Brain pericyte (primary cell): ENCODE data around the gene FUZ.
A peak's percentile ranks its signal among the peaks of the same experiment; 100 is the strongest.

Experiments used
- DNase-seq: peaks from one replicate; pipeline ENCODE4 v3.0.0-alpha.2; 2012; ENCODE audit warnings: low read depth, low spot score

The FUZ gene

DNA sequence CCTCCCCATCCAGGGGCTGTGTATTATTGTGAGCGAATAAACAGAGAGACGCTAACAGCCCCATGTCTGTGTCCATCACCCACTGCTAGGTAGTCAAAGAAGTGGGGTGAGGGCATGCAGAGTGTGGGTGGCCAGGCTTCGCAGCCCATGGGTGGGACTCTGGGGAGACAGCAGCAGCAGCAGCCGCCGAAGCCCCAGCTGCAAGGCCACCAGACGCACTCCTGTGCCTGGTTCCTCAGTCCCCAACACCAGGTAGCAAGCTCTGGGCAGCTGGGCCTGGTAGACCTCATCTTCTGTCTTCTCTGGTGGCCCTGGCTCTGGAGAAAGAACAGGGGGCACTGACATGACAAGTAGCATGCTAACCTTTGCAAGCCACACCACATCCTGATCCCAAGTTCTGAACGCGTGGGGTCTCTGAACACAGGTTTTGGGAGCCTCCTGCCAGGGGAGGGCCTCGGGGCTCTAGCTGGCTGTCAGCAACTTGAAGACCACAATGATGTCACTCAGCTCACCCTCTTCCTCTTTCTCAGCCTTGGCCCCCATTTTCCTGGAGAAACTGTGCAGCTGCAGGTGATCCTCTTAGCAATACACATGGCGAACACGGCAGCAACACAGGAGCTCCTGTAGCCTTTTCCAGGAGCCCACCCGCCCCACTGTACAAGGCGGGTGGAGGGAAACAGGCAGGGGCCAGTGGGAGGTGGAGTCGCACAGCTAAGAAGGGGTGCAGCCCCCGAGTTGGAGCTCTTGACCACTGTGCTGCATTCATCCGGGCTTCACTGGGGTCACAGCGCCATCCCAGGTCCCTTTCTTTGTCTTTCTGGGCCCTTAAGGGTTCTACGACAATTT is 5.8 kb downstream of the FUZ start:
- no peak for DNase-seq

DNA sequence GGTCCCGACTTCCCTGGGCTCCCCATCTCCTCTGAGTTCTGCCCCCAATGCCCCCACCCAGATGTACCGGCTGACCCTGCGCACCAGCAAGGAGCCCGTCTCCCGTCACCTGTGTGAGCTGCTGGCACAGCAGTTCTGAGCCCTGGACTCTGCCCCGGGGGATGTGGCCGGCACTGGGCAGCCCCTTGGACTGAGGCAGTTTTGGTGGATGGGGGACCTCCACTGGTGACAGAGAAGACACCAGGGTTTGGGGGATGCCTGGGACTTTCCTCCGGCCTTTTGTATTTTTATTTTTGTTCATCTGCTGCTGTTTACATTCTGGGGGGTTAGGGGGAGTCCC is 6.5 kb downstream of the FUZ start:
- DNase-seq, result no peak

DNA sequence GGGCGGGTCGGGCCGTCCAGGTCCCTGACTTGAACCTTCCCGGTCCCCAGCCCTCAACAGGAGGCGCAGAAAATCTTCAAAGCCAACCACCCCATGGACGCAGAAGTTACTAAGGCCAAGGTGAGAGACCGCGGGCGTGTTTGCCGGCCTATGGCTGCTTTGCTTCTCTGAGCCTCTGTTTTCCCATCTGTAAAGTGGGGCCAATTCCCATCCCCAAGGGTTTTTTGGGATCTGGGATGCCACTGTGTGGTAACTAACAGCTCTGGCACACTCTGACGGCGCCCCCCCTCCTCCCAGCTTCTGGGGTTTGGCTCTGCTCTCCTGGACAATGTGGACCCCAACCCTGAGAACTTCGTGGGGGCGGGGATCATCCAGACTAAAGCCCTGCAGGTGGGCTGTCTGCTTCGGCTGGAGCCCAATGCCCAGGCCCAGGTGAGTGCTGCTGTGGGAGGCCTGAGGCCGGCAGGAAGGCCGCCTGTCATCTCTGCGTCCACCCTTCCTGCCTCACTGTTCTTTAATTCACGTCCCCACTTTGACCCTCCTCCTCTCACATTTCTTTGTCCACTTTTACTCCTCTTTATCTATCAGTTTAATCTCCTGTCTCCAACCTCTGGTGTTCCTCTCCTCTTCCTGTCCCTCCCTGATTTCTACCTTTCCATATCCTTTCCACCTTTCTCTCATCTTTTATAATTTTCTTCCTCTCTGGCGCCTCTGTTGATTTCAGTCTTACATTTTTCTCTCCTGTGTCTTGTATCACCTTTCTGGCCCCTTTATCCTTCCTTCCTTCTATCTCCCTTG is 7.1 kb downstream of the FUZ start:
- no peak for DNase-seq

DNA sequence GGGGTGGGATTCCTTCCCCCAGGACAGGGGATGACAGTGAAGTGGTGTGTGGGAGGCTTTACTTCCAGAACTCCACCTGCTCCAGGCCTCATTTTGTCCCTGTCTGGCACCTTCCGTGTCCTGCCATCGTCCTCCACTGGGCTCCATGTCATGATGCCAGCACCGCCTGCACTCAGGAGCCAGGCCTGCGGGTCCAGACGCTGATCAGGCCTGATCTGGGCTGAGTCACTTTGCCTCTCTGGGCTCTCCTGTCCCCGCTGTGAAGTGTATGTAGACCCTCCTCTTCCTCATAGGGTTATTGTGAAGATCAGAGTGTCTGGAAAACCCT is 9.6 kb downstream of the FUZ start:
- DNase-seq, result no peak

DNA sequence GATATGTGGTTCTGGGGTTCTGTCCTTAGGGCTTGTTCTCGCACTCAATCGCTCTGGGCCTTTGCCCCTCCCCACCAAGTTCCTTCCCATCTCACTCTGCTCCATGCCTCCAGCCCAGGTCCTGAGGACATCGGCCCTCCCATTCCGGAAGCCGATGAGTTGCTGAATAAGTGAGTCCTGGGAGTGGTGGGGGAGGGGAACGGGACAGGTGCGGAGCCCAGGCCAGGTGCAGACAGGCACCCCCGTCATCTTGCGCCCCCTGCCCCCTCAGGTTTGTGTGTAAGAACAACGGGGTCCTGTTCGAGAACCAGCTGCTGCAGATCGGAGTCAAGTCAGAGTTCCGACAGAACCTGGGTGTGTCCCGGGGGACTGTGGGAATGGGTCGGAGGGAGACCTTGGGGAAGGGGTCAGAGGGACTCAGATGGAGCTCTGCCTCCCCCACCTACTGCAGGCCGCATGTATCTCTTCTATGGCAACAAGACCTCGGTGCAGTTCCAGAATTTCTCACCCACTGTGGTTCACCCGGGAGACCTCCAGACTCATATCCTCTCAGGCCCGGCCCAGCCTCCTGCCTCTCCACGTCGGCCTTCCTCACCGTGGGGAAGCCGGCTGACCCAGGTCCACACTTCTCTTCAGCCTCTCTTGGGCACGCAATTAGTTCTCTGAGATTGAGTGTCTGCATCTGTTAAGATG is 10.1 kb downstream of the FUZ start:
- no peak for DNase-seq

DNA sequence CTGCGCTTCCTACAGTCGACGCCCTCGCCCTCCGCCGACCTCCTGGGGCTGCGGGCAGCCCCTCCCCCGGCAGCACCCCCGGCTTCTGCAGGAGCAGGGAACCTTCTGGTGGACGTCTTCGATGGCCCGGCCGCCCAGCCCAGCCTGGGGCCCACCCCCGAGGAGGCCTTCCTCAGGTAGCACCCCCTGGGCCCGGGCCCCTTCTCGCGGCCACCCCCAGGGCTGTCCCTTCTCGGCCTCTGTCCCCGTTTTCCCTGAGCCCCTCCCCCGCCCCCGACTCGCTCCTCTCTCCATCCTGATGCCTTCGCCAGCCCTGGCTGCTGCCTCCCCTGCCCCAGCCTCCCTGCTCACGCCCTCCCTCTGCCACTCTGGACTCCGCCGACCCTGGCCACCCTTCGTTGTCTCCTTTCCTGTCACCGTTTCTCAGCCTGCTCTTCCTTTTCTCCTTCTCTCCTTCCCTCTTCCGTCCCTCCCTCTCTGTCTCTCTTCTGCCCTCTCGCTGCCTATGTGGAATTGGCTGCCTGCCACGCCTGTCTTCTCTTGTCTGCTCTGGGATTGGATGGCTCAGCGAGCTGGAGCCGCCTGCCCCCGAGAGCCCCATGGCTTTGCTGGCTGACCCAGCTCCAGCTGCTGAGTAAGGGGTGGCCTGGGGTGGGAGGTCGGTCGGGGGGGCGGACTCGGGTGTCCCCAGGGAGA is 11.0 kb downstream of the FUZ start:
- peak; percentile 61 for DNase-seq

DNA sequence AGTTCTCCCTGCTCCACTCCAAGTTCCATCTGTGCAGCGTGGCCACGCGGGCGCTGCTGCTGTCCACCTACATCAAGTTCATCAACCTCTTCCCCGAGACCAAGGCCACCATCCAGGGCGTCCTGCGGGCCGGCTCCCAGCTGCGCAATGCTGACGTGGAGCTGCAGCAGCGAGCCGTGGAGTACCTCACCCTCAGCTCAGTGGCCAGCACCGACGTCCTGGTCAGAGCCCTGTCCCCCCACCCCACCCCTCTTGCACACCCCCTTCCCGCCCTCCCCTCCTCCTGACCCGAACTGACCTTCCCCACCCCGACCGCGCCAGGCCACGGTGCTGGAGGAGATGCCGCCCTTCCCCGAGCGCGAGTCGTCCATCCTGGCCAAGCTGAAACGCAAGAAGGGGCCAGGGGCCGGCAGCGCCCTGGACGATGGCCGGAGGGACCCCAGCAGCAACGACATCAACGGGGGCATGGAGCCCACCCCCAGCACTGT is 11.6 kb downstream of the FUZ start:
- no peak for DNase-seq

DNA sequence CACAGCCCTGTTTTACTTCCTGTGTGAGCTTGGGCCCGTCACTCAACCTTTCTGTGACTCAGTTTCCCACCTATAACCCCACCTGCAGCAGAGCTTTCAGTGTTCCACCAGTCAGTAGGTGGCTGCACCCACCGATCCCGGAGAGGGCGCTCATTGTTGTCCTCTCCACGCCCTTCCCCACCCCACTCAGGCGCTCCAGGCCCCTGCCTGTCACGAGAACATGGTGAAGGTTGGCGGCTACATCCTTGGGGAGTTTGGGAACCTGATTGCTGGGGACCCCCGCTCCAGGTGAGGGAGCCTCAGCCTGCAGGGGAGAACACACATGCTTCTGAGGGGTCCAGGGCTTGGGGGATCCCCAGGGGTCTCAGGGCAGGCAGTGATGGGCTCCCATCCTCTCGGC is 12.3 kb downstream of the FUZ start:
- no peak for DNase-seq

DNA sequence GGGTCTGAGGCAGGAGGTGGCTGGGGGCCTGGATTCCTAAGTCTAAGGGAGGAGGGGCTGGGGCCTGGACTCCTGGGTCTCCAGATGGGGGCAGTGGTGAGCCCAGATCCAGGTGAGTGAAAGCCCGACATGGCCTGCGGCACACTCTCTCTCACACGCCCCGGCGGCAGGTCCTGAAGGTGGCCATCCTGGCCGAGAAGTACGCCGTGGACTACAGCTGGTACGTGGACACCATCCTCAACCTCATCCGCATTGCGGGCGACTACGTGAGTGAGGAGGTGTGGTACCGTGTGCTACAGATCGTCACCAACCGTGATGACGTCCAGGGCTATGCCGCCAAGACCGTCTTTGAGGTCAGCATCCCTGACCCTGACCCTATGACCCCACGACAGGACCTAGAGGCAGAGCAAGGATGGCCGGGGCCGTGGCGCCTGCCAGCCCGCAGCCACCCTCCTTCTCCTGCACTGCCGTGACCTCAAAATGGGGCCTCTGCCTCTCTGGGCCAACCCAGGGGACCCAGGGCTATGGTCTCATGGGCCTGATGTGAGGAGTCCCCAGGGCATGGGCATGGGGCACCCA is 13.2 kb downstream of the FUZ start:
- DNase-seq, result no peak

DNA sequence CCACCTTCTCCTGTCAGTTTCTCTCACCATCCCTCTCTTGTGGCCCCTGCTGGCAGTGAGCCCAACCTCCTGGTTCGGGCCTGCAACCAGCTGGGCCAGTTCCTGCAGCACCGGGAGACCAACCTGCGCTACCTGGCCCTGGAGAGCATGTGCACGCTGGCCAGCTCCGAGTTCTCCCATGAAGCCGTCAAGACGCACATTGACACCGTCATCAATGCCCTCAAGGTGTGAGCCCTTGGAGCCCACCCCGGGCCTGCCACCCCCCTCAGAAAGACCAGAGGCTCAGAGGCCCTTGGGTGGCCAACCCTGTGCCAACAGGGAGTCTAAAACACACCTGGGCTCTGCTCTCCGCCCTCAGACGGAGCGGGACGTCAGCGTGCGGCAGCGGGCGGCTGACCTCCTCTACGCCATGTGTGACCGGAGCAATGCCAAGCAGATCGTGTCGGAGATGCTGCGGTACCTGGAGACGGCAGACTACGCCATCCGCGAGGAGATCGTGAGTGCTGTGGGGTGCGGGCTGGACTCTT is 13.8 kb downstream of the FUZ start:
- no peak for DNase-seq

DNA sequence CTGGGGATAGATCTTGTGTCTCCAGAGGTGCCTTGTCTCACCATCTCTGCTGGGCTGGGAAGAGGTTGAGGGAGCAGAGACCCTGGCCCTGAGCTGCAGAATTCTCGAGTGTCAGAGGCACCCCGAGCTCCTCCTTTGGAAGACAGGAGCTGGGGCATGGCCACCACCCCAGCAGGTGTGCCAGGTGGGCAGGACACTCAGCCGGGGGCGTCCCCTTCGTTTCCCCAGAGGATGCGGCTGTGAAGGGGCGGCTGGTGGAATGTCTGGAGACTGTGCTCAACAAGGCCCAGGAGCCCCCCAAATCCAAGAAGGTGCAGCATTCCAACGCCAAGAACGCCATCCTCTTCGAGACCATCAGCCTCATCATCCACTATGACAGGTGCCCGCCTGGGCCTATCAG is 14.5 kb downstream of the FUZ start:
- no peak for DNase-seq

DNA sequence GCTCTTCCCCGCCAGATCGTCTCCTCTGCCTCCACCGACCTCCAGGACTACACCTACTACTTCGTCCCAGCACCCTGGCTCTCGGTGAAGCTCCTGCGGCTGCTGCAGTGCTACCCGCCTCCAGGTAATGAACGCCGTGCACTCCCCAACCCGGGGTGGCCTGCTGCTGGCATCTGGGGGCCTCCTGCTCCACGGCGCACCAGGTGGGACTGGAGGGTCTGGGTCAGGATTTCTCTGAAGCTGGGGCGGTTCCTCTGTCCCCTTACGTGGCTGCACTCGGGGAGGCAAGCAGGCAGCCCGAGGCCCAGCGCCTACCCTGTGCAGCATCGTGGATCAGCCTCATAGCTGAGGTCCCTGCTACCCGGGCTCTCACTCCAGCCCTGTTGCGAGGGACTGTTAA is 17.5 kb downstream of the FUZ start:
- no peak for DNase-seq

DNA sequence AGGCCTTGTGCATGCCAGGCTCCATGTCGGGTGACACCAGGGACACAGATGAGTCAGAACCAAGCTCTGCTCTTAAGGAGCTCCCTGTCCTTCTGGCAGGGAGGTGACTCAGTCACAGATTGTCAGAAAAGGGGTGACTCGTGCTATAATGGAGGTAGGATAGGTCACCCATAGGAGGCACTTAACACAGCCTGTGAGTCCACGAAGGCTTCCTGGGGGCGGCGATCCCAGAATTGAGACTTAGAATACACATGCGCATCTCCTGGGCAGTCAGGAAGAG is 19.6 kb downstream of the FUZ start:
- DNase-seq, result no peak

DNA sequence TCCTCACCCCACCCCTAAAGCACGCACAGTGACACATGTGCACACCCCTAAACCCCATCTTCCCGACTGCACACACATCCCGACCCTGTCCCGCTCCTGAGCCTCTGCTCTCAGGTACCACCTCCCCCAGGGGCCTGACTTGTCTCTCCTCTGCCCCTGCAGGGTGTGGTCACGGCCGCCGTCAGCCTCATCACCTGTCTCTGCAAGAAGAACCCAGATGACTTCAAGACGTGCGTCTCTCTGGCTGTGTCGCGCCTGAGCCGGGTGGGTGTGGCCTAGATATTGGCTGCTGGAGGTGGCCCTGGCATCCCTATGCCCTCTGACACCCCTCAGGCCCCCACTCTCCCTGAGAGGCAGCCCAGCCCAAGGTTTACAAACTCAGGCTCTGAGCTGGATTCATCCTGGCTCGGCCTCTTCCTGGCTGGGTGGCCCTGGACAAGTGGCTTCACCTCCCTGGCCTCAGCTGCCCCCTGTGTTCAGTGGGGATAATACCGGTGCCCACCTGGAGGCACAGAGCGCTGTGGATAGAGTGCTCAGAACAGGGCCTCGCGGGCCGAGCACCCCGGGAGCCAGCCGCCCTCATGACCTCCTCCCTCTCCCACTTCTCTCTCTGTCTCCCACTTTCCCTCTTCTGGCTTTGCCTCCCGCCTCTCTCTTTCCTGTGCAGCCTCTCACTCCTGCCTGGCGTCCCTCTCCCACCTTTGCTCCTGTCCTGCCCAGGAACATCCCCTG is 20.1 kb downstream of the FUZ start:
- no peak for DNase-seq

DNA sequence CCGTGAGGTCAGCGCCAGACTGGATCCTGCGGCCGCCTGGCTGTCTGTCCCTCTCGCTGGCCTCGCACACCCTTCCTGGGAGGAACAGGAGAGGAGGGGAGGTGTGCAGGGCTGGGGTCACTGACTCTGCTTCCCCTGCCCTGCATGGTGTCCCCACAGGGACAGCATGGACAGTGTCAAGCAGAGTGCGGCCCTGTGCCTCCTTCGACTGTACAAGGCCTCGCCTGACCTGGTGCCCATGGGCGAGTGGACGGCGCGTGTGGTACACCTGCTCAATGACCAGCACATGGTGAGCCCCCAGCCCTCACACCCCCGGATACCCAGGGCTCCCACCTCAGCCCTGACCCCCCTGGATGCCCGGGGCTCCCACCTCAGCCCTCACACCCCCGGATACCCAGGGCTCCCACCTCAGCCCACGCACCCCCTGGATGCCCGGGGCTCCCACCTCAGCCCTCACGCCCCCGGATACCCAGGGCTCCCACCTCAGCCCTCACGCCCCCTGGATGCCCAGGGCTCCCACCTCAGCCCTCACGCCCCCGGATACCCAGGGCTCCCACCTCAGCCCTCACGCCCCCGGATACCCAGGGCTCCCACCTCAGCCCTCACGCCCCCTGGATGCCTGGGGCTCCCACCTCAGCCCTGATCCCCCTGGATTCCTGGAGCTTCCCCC is 21.2 kb downstream of the FUZ start:
- DNase-seq, result no peak

DNA sequence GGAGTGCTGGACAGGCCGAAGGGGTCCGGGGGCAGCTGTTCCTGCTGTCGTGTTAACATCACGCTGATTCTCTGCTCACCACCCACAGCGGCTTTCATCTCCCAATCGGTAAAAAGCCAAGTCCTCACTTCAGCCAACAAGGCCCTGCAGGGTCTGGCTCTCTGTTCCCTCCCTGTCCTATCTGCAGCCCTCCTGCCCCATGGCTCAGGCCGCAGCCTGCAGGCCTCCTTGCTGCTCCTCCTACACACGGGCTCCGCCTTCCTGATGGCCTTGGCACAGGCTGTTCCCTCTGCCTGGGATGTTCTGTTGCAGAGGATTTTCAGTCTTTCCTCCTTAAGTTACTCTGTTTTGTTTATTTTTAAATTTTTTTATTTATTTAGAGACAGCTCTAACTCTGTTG is 22.2 kb downstream of the FUZ start:
- DNase-seq, result no peak

DNA sequence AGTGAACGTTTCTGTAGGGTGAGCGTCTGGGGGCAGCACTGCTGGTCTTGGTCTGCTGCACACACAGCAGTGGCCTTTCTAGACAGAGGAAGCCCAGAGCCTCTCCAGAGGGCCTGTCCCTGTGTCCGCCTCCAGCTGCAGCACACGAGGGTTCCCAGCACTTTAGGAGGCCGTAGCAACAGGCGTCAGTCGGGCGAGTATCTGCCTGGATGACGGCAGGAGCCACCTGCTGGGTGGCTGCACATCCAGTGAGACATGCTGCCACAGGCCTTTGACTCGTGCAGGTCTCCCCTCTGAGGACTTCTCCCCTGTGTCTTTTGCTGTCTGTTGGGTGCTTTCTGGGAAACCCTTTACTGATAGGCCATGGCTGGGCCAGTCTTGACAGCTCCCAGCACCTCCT is 24.2 kb downstream of the FUZ start:
- no peak for DNase-seq

DNA sequence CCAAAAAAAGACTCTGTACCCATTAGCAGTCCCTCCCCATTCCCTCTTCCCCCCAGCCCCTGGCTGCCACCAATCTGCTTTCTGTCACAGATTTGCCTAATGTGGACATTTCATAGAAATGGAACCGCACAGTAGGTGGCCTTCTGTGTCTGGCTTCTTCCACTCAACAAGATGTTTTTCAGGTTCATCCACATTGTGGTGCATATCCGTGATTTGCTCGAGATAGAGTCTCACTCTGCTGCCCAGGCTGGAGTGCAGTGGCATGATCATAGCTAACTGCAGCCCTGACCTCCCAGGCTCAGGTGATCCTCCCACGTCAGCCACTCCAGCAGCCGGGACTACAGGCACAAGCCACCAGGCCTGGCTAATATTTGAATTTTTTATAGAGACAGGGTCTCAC is 25.3 kb downstream of the FUZ start:
- no peak for DNase-seq

DNA sequence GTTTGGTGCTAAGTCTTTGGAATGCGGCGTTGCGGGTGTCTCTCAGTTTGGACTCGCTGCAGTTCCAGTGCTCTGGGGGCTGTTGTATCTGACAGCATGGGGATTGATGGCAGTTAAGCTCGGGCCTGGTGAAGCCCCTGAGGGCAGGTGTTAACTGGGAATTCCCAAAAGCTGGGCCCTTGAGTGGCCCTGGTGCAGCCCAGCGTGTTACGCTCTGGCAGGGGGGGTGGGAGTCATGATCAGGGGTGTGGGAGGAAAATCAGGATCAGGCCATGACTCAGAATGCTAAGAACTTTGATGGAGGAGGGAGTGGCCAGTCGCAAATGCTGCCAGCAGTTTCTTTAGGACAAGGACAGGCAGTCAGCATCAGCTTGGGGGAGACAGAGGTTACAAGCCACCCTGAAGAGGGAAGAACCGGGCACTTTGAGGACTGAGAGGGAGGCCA is 26.7 kb downstream of the FUZ start:
- DNase-seq, result no peak

DNA sequence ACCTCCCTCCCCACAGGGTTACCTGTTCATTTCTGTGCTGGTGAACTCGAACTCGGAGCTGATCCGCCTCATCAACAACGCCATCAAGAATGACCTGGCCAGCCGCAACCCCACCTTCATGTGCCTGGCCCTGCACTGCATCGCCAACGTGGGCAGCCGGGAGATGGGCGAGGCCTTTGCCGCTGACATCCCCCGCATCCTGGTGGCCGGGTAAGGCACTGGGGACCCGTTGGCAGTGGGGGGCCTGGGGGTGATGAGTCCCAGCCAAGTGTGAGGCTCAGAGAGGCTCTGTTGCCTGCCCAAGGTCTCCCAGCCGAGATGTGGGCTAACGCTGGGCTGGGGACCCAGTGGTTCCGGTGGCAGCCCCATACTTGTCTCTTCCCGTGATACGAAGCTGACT is 30.6 kb downstream of the FUZ start:
- no peak for DNase-seq
